Breast epithelium (tissue), 4 donors: ENCODE measurements around the gene COL9A2. TPM values are rescaled to one million over a fixed set of nuclear protein-coding genes. Genes with fewer than 3 reads are reported as not detected.

Experiments used
- DNase-seq, 2 donors: peaks; one replicate each; pipeline ENCODE4 v3.0.0-alpha.2; 2019; ENCODE audit warnings: low spot score in 2 of 2
- H3K27ac ChIP-seq, 2 donors: fragments of 200-600 bp; sonication (generic) in 1 of 2; one replicate each; pipeline ENCODE4 v1.5.1; 2016 to 2019; ENCODE audit warnings: mild to moderate bottlenecking in 1 of 2
- H3K27me3 ChIP-seq, 2 donors: fragments of 200-600 bp; sonication (generic) in 1 of 2; one replicate each; pipeline versions ENCODE4 v1.5.1 to v1.6.0; 2017 to 2019; ENCODE audit warnings: control low read depth in 1 of 2, mild to moderate bottlenecking in 1 of 2
- H3K36me3 ChIP-seq: fragments of 200-600 bp; one replicate; pipeline ENCODE4 v1.5.1; 2019
- H3K4me1 ChIP-seq, 2 donors: fragments of 200-600 bp; sonication (generic); one replicate each; pipeline ENCODE4 v1.5.1; 2016 to 2019; ENCODE audit warnings: control low read depth in 1 of 2
- H3K4me3 ChIP-seq, 3 donors: fragments of 200-600 bp; sonication (generic); 1 replicate in 2 of 3; 2 replicates in 1 of 3; pipeline ENCODE4 v1.5.1; 2016 to 2019; ENCODE audit warnings: mild to moderate bottlenecking in 3 of 3, moderate library complexity in 2 of 3
- H3K9me3 ChIP-seq, 2 donors: fragments of 200-600 bp; sonication (generic) in 1 of 2; one replicate each; pipeline ENCODE4 v1.5.1; 2016 to 2019; ENCODE audit warnings: control low read depth in 1 of 2
- POLR2A ChIP-seq: fragments of 450-650 bp; IDR thresholded peaks from one replicate; pipeline ENCODE4 v1.6.1; 2016; ENCODE audit warnings: antibody characterized with exemption, mild to moderate bottlenecking, moderate library complexity
- POLR2AphosphoS5 ChIP-seq, 3 donors: sonication (generic); formaldehyde crosslinking; IDR thresholded peaks; one replicate each; pipeline ENCODE4 v1.6.1; 2017; ENCODE audit warnings: antibody characterized with exemption in 3 of 3
- intact Hi-C: fragments of 100-400 bp; cut with DNase I; formaldehyde crosslinking; loops from one replicate; pipeline ENCODE4 v1.15.1; 2023; ENCODE audit warnings: low total_unique reads
- total RNA-seq, 3 donors: library from RNA; depleted of rRNA; stranded (reverse); fragments of >200 nt; gene quantifications; one replicate each; pipeline ENCODE4 v1.1.0, GENCODE V29; 2016
- TF ChIP-seq, protein P1 (sequence below), 3 donors: fragments of 450-650 bp; IDR thresholded peaks; one replicate each; pipeline ENCODE4 v1.5.1; 2016 to 2017; ENCODE audit warnings: antibody characterized with exemption in 3 of 3, mild to moderate bottlenecking in 3 of 3, moderate library complexity in 3 of 3

Gene COL9A2
- total RNA-seq, 3 donors from 2014 or later = 1.4 to 22.0 (median 11.4) TPM

DNA sequence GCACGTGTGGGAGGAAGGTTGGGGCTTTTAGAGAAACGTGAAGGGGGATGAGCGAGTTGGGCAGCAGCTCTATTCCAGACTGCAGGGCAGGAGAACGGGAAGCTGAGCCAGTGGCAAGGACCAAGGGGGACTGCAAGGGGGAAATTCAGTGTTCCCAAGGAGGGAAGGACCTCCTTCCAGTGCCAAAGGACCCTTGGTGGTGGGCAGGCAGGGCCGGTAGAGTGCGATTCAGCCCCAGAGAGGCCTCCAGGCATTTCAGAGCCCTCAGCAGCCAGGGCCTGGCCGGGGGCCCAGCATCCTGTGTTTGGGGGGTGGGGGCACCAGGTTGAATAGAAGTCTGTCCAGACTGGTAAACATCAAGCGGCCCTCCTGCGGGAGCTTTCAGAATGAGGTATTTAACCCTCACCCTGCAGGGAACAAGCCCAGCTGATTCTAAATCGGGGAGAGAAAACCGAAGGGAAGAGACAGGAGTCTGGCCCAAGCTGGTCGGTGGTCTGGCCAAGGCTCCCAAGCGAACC lies 2.3 kb downstream of the COL9A2 start:
- peak overlapping the region; percentile 25 to 54 for H3K27ac ChIP-seq
- no peak for DNase-seq
- intact Hi-C loops = no loop called here

DNA sequence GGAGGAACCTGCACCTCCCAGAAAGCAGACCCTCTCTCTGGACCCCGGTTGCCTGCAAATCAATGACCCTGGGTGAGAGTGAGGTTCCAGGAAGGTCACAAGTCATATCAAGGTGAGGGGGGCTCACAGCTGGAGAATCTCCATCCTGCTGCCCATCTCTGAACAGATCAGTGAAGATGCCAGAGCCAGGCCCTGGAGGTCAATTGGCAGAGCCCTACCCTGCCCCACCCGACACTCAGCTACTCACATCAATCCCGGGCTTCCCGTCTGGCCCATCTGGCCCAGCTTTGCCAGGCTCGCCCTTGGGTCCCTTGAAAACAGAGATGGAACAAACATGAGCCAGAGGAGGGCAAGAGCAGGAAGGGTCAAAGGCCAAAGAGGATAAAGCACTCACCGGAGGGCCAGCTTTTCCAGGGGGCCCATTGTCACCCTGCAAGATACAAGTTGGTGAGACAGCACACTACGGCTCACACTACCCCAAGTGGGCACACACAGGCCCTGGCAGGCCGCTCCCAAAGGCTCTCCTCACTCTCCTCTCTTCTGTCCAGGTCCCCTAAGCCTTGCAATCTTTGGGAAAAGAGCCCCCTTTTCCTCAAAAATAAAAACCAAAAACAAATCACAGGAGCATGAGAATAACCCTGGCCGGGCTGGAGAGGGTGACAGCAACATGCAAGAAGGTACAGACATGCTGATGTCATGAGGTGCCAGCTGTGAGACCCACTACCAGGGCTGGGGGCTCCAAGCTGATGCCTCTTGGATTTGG lies 2.9 kb downstream of the COL9A2 start:
- no peak overlapping the region for H3K27ac ChIP-seq
- no peak for DNase-seq

More for the DNA sequence above, 2.3 kb downstream of the COL9A2 start:
- Histone ChIP-seq H3K9me3 (no peaks in the 10 kb centered on the region), H3K4me1 (peaks cover 5 to 13% of the 10 kb centered on the region in 2 donors), H3K4me3 (peak overlapping the region; percentile 36 to 74 (median 56)), H3K36me3 (no peaks in the 10 kb centered on the region), H3K27me3 (peaks cover 6 to 8% of the 10 kb centered on the region in 2 donors)
- TF ChIP-seq, protein P1, sequence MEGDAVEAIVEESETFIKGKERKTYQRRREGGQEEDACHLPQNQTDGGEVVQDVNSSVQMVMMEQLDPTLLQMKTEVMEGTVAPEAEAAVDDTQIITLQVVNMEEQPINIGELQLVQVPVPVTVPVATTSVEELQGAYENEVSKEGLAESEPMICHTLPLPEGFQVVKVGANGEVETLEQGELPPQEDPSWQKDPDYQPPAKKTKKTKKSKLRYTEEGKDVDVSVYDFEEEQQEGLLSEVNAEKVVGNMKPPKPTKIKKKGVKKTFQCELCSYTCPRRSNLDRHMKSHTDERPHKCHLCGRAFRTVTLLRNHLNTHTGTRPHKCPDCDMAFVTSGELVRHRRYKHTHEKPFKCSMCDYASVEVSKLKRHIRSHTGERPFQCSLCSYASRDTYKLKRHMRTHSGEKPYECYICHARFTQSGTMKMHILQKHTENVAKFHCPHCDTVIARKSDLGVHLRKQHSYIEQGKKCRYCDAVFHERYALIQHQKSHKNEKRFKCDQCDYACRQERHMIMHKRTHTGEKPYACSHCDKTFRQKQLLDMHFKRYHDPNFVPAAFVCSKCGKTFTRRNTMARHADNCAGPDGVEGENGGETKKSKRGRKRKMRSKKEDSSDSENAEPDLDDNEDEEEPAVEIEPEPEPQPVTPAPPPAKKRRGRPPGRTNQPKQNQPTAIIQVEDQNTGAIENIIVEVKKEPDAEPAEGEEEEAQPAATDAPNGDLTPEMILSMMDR (IDR thresholded peaks at IDR 0.05) = no peak
- no peak for TF ChIP-seq POLR2A
- TF ChIP-seq POLR2AphosphoS5 (IDR thresholded peaks at IDR 0.05) = no peak

DNA sequence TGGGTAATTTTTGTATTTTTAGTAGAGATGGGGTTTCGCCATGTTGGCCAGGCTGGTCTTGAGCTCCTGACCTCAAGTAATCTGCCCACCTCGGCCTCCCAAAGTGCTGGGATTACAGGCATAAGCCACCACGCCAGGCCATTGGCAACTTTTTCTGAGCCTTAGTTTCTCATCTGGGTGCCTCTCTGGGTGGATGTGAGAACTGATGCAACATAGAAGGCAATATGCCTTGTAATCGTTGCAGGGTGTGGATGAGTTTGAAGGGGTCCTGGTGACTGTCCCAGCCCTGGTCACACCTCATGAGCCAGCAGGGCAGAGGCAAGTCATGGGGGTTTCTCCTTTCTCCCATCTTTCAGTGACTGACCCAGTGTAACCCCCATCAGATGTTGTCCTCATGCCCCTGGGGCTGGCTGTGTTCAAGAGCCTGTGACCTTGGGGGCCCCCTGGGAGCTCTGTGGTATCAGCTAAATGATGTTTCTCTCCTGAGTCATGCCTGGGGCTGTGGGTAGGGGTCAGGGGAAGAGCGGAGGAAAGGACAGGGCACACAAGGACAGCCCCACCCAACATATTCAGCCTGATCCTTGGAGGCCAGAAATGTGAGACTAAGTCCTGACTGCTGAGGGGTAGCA lies 3.6 kb downstream of the COL9A2 start:
- Histone ChIP-seq H3K27ac (no peak overlapping the region), H3K4me3 (no peak overlapping the region), H3K27me3 (peaks cover 6 to 8% of the 10 kb centered on the region in 2 donors), H3K4me1 (peaks cover 5 to 13% of the 10 kb centered on the region in 2 donors), H3K36me3 (no peaks in the 10 kb centered on the region), H3K9me3 (no peaks in the 10 kb centered on the region)
- intact Hi-C loops = no loop called here
- DNase-seq = no peak
- TF ChIP-seq, protein P1 (IDR thresholded peaks at IDR 0.05) = no peak
- no peak for TF ChIP-seq POLR2A
- TF ChIP-seq POLR2AphosphoS5 (IDR thresholded peaks at IDR 0.05) = no peak

More for the DNA sequence above, 2.9 kb downstream of the COL9A2 start:
- peaks cover 5 to 13% of the 10 kb centered on the region in 2 donors for H3K4me1 ChIP-seq
- H3K36me3 ChIP-seq = no peaks in the 10 kb centered on the region
- TF ChIP-seq POLR2AphosphoS5 (IDR thresholded peaks at IDR 0.05) (no peak), POLR2A (no peak)
- TF ChIP-seq, protein P1 (IDR thresholded peaks at IDR 0.05) = no peak
- intact Hi-C loops = no loop called here
- H3K4me3 ChIP-seq = no peak overlapping the region
- no peaks in the 10 kb centered on the region for H3K9me3 ChIP-seq
- peaks cover 6 to 8% of the 10 kb centered on the region in 2 donors for H3K27me3 ChIP-seq

DNA sequence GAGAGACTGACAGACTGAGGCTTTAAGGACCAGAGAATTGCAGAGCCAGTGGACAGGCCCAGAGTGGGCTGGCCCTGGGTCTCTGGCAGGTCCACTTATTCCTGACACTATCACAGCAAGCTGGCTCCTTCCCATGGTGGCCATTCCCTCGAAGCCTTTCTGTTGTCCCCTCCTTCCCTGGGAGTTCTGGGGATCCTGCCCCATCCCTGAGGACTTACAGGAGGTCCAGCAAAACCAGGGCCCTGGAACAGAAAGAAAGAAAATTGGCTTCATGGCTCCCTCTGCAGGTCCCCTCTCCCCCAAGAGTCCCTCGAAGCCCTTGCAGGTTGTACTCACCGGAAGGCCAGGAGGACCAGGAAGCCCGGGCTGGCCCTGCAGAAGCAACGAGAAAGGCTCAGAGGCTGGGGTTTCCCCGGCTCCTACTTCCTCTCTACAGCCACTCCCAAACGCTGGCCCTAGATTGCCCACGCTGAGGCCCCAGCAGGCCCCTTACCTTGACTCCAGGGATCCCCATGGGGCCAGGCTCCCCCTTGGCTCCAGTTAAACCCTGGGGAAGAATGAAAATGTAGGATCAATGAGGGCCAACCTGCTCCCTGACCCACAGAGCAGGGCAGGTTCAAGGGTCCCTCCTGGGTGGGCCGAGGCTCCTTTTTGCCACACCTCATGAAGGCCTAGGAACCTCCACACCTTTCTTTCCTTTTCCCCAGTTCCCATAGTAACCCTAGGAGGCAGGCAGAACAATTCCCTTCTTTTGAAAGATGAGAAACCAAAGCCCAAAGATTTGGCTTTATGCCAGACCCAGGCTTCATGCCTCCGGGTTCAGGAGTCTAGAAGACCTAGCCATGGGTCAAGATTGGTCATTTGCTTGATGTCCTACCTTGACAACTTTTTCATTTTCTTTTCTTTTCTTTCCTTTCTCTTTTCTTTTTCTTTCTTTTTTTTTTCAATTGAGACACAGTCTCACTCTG lies 4.6 kb downstream of the COL9A2 start:
- intact Hi-C loops = no loop called here
- H3K9me3 ChIP-seq = no peaks in the 10 kb centered on the region
- peaks cover 6 to 8% of the 10 kb centered on the region in 2 donors for H3K27me3 ChIP-seq
- no peak overlapping the region for H3K27ac ChIP-seq
- no peak for TF ChIP-seq POLR2AphosphoS5 (IDR thresholded peaks at IDR 0.05)
- H3K4me1 ChIP-seq = peaks cover 5 to 13% of the 10 kb centered on the region in 2 donors
- no peak for DNase-seq
- no peak overlapping the region for H3K4me3 ChIP-seq
- no peaks in the 10 kb centered on the region for H3K36me3 ChIP-seq

DNA sequence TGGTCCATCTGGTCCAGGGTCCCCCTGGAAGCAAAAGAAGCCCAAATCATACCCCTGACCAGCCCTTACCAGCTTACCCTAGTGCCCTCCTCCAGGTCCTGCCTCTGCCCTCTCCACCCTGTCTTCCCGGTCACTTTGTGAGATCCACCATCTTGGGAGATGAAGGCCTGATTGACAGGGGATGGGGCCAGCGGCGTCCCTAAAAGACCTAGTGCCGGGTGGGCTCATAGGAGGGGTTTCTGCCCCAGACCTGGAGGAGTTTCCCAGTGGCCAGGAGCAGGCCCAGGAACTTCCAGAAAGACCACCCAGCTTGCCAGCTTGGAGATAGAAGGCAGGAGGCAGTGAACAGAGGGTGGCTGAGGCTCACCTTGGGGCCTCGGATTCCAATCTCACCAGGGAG lies 5.4 kb downstream of the COL9A2 start:
- TF ChIP-seq POLR2AphosphoS5 (IDR thresholded peaks at IDR 0.05) (no peak), POLR2A (no peak)
- TF ChIP-seq, protein P1 (IDR thresholded peaks at IDR 0.05) = no peak
- intact Hi-C loops = no loop called here
- no peaks in the 10 kb centered on the region for H3K9me3 ChIP-seq
- H3K4me3 ChIP-seq = no peak overlapping the region
- H3K27me3 ChIP-seq = peaks cover 0 to 2% of the 10 kb centered on the region in 2 donors
- H3K36me3 ChIP-seq = no peaks in the 10 kb centered on the region
- DNase-seq = no peak
- H3K27ac ChIP-seq = no peak overlapping the region
- H3K4me1 ChIP-seq = peaks cover 5 to 6% of the 10 kb centered on the region in 2 donors
